Forelimb muscle (tissue), 1 donor: Measurements from ENCODE around the gene PRKACA. TPM values are rescaled to one million over a fixed set of nuclear protein-coding genes. Genes with fewer than 3 reads are reported as not detected.

Experiments
- DNase-seq: peaks from one replicate; pipeline ENCODE4 v3.0.0-alpha.2; 2013; ENCODE audit warnings: low read depth
- polyA plus RNA-seq: library from polyadenylated mRNA; unstranded; fragments of 120-200 nt; gene quantifications from one replicate; pipeline ENCODE4 v1.2.1, GENCODE V29; 2013; ENCODE audit not compliant: insufficient read length

Gene PRKACA
- polyA plus RNA-seq, 1 donor: 501 TPM

- no peak for DNase-seq
These were observed 514 bp downstream of the PRKACA start for GRCh38 chr19:14116918-14117578.

GRCh38 chr19:14116525-14116917 lies 1.0 kb downstream of the PRKACA start:
- DNase-seq: no peak

- DNase-seq: no peak
These were observed 1.8 kb downstream of the PRKACA start for GRCh38 chr19:14115756-14116155.

- DNase-seq: no peak
These were observed 2.7 kb downstream of the PRKACA start for GRCh38 chr19:14114854-14115253.

GRCh38 chr19:14114439-14114838 lies 3.1 kb downstream of the PRKACA start:
- no peak for DNase-seq

GRCh38 chr19:14113762-14114414 lies 3.7 kb downstream of the PRKACA start:
- DNase-seq: no peak

- DNase-seq: no peak
These were observed 4.7 kb downstream of the PRKACA start for GRCh38 chr19:14112809-14113385.

- DNase-seq: no peak
These were observed 5.3 kb downstream of the PRKACA start for GRCh38 chr19:14112051-14112808.

GRCh38 chr19:14111486-14111885 lies 6.1 kb downstream of the PRKACA start:
- DNase-seq: no peak

- no peak for DNase-seq
These were observed 6.9 kb downstream of the PRKACA start for GRCh38 chr19:14110650-14111049.

GRCh38 chr19:14107581-14108461 lies 9.7 kb downstream of the PRKACA start:
- DNase-seq: no peak

GRCh38 chr19:14106840-14107239 lies 10.7 kb downstream of the PRKACA start:
- DNase-seq: no peak

- no peak for DNase-seq
These were observed 11.9 kb downstream of the PRKACA start for GRCh38 chr19:14105680-14106079.

GRCh38 chr19:14103310-14103709 lies 14.3 kb downstream of the PRKACA start:
- DNase-seq: no peak

GRCh38 chr19:14102756-14103155 lies 14.8 kb downstream of the PRKACA start:
- no peak for DNase-seq

GRCh38 chr19:14102102-14102696 lies 15.4 kb downstream of the PRKACA start:
- DNase-seq: no peak

GRCh38 chr19:14101003-14101545 lies 16.5 kb downstream of the PRKACA start:
- DNase-seq: no peak

GRCh38 chr19:14097532-14098151 lies 19.9 kb downstream of the PRKACA start:
- DNase-seq: no peak

GRCh38 chr19:14096272-14096992 lies 21.1 kb downstream of the PRKACA start:
- DNase-seq: no peak

GRCh38 chr19:14094854-14095253 lies 22.7 kb downstream of the PRKACA start:
- no peak for DNase-seq
